HG03342 (cell line): ENCODE measurements around the gene MAP3K5.

ENCODE experiments used
- ATAC-seq: cut with Tn5 transposase; IDR thresholded peaks from one replicate; pipeline ENCODE4 v1.9.1; 2021; ENCODE audit warnings: mild to moderate bottlenecking, moderate library complexity; ENCODE audit not compliant: unreplicated experiment

The MAP3K5 gene

DNA sequence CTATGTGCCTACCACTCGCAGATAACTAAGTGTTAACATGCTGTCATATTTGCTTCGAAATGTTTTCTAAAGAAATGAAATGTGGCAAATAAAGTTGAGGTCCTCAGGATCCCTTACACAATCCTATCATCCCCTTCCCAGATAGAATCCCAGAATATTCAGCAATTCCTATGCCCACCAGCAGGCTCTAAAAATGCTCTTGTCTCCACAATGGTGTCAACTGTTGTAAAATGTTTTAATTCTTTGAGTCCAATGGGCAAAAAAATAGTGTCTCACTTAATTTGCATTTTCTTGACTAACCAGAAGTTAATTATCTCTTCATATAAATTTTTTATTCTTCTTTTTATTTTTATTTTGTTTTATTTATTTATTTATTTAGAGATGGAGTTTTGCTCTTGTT, 138.2 kb downstream of the MAP3K5 start:
- ATAC-seq = no peak

DNA sequence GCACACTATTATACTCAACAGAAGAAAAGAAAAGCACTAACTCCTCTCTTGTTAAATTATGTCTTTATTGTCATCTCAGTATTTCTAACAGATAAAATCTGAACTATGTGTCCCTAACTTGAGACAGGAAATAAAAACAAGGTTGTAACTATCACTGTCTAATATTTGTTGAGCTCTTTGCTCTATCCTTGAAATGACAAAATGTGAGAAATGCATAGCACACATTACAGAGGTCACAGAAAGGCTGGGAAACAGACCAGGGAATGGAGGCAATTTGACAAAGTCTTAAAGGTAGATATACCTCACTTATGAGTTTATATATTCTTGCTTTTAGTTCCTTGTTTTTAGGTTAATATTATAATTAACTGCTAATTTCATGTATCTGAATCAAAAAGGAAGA, 139.6 kb downstream of the MAP3K5 start:
- ATAC-seq = no peak

DNA sequence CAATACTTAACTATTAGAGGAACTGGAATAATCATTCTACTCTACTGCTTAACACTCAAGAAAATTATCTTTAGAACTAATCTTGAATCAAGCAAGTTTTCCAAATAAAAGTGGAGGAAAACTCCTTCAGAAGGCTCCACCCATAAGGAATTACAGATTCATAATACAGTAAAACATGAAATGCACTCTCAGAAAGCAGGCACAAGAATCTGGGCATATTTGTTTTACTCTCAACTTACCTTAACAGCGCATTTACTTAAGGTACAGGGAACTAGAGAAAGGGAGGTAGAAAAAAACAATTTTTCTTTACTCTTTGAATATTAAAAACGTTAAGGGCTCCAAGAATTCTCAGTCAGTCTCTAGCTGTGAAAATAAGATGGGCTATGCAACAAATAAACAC, 140.3 kb downstream of the MAP3K5 start:
- ATAC-seq = no peak

DNA sequence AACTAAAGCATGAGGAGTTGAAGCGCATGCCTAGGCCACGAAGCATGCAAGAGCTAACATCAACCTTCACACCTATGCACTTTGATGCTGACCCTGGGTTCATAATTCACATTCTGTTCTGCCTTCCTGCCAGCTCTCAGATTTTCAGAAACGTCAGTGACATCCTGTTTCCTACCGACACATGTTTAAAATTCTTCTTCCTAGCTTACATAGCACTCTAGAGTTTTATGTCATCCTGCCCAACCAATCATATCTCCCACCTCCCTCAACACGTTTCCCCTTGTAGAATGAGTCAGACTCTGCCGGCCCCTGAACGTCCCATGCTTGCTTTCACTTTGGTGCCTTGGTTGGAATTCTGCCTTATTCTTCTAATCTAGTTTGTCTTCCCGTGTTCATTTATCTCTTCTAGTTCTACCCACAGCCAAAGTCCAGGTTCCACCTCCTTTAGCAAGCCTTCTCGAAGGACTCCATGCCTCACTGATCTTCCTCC, 144.9 kb downstream of the MAP3K5 start:
- peak; percentile 90 for ATAC-seq

DNA sequence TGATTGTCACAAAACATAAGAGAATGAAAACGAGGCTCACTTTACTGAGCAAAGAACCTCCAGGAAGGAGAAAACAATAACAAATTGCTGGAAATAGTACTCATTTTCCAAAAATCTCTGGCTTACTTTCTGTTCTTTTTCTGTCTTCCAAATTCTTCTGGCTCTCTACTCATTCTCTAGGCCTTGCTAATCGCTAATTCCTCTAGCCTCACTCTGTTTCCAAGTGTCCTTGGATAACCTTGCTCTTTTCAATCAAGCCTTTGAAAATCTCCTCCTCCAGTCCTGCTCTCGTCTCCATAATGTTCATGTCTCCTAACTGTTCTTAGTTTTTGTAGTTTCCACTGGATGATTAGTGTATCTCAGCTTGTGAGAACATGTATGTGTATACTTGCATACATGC, 145.9 kb downstream of the MAP3K5 start:
- no peak for ATAC-seq

DNA sequence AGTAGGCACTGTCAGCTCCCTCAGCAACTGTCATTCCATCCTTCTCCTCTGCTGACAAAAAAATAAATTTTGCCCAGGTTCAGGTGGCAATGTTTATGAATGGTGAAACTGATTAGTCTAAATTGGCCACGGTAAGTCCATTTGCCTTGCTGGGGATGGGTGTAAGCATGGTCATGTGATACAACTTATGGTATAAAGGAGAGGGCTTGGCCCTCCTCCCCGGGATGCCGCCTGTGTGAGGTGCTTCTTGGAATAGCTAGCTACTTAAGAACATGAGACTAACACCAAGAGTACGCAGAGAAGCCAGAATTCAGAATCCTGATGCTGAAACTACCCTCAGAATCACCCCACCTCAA, 147.7 kb downstream of the MAP3K5 start:
- no peak for ATAC-seq

DNA sequence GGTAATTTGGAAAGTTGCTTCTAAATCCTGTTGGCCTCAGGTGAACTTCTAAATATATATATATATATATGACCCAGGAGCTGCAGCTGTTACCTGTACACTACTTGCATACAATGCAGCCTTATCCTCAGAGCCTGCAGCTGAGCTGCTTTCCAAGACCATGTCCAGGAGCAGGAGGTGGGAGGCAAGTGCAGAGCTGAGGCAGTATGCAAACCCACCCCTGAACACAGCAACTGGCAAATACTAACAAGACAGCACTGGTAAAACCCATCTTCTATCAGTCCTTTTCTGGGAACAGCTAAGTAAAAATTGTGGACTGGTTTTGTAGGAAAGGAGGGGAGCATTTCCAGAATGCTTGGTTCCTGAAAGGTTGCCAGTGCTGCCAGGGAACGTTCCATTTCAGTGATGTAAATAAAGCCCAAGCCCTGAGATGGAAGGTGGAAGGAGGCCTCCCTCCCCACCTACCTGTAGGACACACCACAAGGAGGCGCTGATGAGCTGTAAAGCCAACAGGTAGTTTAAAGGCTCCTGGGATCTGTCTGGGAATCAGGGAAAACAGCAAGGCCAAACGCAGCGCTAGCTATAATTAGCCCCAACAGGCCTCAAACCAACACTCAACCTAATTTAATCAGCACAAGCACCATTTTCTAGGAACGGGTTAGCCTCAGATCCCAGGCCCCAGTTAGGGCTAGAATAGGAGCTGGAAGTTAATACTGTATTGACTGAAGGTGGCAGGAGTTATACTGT, 148.3 kb downstream of the MAP3K5 start:
- peak; percentile 43 for ATAC-seq

DNA sequence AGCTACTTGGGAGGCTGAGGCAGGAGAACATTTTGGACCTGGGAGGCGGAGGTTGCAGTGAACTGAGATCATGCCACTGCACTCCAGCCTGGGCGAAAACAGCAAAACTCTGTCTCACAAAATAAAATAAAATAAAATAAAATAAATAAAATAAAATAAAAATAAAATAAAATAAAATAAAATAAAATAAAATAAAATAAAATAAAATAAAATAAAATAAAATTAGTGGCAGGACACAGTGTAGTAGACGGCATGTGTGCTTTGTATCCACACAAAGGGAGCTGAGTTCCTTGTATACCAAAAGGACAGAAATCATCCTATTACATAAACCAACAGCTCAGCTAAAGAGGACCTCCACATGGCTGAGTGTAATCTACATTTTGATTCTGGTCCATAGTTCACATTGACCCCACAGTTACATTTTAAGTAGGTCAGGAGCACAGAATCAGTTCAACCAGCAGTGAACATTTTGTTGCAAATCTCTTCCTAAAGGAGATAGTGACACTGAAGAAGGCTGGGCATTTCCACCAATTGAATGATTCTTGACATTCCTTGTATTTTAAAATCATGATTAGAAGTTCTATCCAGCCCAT, 150.3 kb downstream of the MAP3K5 start:
- no peak for ATAC-seq

DNA sequence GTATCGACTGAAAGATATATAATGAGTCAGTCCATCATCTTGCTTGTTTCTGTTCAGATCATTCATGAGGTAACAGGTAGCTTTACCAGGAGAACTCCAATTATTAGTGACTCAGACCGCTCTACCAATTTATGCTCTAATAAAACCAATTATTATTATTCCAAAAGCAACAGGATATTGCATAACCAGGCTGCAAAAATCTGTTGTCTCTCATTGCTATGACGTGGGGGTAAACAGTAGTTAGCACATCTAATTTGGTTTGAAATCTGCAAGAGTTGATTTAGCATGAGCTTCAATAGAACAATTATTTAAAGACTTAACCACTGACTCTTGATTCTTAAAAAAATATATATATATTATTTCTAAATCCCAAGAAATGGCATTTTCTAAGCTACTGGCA, 151.1 kb downstream of the MAP3K5 start:
- no peak for ATAC-seq

DNA sequence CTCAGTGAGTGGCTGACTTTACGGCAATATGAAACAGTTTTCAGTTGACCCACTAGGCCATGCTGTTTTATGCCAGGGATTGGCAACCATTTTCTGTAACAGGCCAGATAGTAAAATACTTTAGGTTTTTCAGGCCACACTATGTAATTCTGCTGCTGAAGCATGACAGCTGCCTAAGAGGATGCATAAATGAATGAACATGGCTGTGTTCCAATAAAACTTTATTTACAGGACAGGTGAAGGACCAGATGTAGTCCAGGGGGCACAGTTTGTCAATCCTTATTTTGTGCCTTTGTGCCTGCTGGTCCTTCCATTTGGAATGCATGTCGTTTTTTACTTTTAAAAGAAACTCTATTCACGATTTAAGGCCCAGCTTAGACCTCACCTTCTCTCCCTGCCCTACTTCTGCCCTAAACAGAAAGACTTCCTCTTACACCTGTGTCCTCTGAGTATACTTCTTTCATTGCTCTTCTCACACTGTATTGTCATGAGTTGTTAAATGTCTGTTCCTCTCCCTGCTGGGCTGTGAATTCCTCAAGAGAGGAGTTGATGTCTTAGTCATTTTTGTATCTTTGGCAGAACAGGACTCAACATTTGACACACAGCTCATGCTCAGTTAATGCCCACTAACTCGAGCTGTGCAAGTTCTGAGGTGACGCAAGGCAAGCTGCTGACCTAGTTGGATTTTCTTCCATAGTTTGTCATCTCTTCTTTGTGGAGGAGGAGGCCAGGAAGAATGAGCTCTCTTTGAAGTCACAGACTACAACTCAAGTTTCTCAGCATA, 152.0 kb downstream of the MAP3K5 start:
- no peak for ATAC-seq

DNA sequence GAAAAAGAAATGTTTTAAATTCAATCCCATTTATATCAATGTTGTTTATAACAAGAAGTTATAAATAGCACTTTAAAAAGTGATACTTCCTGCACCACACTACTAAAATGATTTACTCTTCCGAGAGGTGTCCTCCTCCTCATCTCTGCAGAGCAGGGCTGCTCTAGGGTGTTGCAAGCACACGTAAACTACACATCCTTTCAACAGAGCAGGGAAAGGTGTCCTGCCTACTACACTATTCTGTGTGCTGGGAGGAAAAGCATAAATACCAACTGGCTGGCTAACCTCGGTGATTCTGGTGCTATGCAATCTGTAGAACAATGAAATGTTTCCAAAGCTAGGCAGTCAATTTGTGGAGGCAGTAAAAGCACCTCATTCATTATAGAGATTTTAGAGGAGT, 152.6 kb downstream of the MAP3K5 start:
- ATAC-seq = no peak

DNA sequence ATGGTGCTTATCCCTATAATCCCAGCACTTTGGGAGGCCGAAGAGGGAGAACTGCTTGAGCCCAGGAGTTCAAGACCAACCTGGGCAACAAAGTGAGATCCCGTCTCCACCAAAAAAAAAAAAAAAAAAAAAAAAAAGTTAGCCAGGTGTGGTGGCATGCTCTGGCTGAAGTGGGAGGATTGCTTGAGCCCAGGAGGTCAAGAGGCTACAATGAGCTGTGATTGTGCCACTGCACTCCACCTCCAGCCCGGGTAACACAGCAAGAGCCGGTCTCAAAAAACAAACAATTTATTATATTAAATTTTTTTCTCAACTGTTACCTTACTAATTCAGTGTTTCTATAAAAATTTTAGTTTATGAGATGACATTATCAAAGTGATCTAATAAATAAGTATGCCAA, 156.7 kb downstream of the MAP3K5 start:
- no peak for ATAC-seq

DNA sequence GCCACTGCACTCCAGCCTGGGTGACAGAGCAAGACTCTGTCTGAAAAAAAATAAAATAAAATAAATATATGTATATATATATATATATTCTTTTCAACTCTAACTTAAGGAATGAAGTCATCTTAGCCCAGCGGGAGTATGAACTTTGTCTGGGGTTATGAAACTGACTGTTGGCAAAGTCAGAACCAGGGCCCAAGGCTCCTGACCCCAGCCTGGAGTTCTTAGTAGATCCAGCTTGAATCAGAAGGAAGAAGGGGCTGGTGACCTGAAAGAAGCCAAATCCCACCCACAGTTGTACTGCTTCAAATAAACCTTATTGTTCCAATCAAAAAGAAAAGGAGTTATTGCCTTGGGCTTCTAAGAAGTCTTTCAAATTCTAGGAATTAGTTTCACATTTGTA, 158.9 kb downstream of the MAP3K5 start:
- ATAC-seq = no peak

DNA sequence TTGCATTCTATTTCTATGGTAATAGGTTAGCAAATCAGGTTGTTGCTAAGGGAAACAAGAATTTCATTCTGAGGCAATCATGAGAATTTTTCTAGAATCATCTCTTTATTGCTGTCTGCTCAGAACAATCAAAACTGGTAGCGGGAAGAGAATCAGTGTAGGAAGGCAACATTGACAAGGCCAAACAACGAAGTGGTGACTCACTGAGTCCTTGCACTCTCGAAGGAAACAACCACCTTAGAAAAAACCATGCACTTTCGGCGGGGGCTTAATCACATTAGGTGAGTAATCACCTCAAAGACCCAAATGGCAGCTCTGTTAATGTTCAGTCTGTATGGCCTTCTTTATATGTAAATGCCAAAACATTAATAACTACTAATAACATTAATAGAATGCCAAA, 163.3 kb downstream of the MAP3K5 start:
- no peak for ATAC-seq

DNA sequence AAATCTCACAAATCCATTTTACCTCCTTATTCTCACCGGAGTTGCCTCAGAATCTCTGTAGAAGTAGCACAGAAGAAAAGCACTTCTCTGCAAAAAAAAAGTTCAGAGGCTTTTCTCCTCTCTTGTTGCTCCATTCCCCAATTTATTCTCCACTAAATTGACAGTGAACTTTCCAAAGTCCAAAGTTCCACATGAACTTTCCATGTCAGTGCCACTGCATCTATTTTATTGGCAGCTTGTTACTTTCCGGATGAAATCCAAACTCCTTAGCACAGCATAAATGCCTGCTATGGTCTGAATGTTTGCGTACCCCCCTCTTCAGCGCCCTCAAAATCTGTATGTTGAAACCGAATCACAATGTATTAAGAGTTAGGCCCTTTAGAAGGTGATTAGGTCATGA, 165.1 kb downstream of the MAP3K5 start:
- ATAC-seq = no peak

DNA sequence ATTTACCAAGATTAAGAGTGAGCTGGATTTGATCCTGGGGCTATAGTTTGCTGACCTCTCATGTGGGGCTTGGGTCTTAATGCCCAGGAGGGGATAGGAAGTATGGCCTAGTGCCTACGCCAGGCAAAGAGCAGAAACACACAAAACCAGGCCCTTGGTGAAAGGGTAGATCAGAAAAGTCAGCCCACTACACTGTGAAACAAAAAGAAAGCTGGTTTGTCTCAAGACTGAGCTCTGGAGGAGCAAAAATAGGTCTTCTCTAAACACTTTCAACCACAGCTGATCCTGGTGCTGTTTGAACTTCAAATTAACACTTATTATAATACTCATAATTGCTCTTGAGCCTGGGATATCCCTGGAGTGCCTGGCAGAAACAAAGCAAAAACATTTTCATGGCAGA, 167.0 kb downstream of the MAP3K5 start:
- no peak for ATAC-seq

DNA sequence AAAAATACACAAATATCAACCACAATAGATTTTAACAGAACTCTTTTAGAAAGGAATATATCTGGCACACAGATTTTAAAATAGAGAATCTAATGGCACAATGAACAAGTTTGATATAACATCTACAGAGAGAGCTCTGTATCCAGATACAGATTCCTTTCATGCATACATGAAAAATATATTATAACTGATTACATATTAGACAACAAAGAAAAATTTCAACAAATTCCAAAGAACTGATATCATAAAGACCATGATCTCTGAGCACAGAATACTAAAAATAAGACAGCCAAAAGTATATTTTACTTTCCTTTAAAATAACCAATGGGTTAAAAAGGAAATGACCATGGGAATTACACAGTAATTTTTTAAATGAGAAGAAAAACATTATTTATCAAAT, 167.9 kb downstream of the MAP3K5 start:
- no peak for ATAC-seq

DNA sequence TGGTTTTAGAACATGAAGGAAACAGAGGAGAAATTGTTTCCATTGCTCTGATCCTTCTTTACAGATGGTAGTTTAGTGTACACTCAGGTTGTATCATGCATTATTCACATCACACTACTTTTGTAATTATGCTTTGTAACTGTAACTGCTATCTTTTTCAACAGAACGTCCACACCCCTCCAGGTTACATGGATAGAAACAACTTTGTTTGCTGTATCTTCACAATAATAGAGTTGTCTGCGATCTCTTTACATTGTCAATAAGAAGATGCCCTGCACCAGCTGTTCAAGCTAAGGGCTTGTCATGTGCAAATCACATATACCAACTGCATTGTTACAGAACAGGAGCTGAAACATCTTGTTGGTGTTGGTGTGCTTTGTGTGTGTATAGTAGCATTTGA, 174.2 kb downstream of the MAP3K5 start:
- no peak for ATAC-seq

DNA sequence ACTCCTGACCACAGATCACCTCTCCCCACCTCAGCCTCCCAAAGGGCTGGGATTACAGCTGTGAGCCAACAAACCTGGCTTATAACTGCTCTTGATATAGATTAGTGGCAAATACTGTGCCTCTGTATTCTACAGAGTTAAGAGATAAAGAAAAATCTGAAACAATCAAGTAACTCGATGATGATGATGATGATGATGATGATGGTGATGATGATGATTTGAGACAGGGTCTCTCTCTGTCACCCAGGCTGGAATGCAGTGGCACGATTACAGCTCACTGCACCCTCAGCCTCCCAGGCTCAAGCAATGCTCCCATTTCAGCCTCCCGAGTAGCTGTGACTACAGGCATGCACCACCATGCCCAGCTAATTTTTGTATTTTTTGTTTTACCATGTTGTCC, 175.8 kb downstream of the MAP3K5 start:
- no peak for ATAC-seq

DNA sequence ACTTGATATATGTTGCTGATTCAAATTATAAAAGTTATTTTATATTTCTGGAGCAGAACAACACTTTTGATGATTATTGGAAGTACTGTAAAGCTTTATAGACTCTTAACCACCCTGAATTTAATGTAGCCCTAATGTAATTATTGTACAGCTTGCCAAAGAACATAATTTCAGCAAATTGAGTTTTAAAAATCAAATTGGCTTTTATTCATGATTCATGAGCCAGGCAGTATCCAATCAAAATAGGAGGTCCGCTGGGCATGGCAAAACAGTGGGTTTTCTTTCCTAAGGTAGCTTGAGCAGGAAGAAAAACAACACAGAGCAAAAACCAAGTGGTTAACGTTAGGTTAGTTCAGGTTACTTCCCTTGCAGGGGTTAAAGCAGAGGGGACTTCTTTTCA, 177.3 kb downstream of the MAP3K5 start:
- no peak for ATAC-seq

DNA sequence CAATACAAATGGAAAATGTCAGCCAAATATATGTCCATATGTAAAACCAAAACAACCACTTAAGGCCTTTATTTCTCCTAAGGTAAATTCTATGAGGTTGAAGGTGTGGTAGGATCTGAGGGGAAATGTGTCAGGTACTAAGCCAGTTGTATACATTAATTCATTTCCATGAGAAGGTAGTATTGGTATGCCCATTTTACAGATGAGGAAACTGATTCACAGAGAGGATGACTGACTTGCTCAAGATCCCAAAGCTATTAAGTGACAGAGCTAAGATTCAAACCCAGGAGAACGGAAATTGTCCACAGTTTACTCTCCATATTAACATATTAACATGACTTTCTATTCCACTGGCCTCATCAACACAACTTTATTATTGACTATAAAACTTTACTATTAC, 177.9 kb downstream of the MAP3K5 start:
- ATAC-seq = no peak

DNA sequence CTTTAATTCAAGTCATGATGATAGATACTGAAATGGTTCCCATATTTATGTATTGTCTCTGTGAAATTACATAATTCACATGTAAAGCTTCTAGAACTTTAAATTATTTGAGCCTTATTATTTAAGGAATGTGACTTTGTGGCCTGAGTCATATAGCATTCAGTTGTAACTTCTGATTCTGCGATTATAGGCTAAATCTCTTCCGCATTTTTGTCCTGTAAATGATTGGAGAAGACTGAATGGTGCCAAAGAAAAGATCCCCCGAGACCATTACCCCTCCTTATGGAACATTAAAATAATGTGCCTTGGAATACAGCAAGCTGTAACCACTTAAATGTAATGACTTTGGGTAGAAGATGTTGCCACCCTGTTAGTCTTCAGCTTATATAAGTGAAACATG, 178.8 kb downstream of the MAP3K5 start:
- no peak for ATAC-seq
